Progenitor cell of endocrine pancreas (in vitro differentiated cells): ENCODE data around the gene RBM6. TPM values are rescaled to one million over a fixed set of nuclear protein-coding genes. Genes with fewer than 3 reads are reported as not detected.

Experiments
- DNase-seq: peaks from one replicate; pipeline ENCODE4 v3.0.0; 2021; ENCODE audit warnings: low spot score; ENCODE audit not compliant: unreplicated experiment
- H3K27ac Mint-ChIP-seq: 2 replicates; pipeline ENCODE4 v1.8.0; 2021; ENCODE audit warnings: mild to moderate bottlenecking, moderate library complexity, mixed read lengths
- H3K27me3 Mint-ChIP-seq: 2 replicates; pipeline ENCODE4 v1.8.0; 2021; ENCODE audit warnings: mixed read lengths
- H3K36me3 Mint-ChIP-seq: 2 replicates; pipeline ENCODE4 v1.8.0; 2022; ENCODE audit warnings: mixed read lengths; ENCODE audit not compliant: insufficient read depth
- H3K4me1 Mint-ChIP-seq: 2 replicates; pipeline ENCODE4 v1.8.0; 2021; ENCODE audit warnings: low read depth, mixed read lengths
- H3K4me3 Mint-ChIP-seq: 2 replicates; pipeline ENCODE4 v1.8.0; 2021; ENCODE audit warnings: low read depth, mild to moderate bottlenecking, moderate library complexity, mixed read lengths
- H3K9me3 Mint-ChIP-seq: 2 replicates; pipeline ENCODE4 v1.8.0; 2021; ENCODE audit warnings: low read depth, mixed read lengths
- total RNA-seq: library from RNA; stranded (reverse); gene quantifications from 2 replicates; pipeline ENCODE4 v1.2.1, GENCODE V29; 2021
- TF ChIP-seq, protein P1 (sequence below): fragments of 200-600 bp; sonication (generic); IDR thresholded peaks from one replicate; pipeline ENCODE4 v1.5.0; 2021; ENCODE audit warnings: antibody characterized with exemption, mild to moderate bottlenecking; ENCODE audit not compliant: unreplicated experiment

RBM6 gene
- total RNA-seq, 1 donor from 2014 or later, result 144 TPM

DNA sequence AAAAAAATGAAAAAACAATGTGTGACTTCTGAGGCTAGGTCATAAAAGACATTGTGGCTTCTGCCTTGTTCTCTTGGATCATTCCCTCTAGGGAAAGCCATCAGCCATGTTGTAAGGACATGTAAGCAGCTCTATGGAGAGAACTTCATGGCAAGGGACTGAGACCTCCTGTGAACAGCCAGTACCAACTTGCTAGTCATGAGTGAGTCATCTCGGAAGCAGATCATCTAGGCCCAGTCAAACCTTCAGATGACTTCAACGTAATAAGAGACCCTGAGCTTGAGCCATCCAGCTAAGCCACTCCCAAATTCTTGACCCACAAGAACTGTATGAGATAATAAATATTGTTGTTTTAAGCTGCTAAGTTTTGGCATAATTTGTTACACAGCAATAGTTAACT, 15.3 kb upstream of the RBM6 start:
- no peaks in the 10 kb centered on the region for H3K9me3 Mint-ChIP-seq

DNA sequence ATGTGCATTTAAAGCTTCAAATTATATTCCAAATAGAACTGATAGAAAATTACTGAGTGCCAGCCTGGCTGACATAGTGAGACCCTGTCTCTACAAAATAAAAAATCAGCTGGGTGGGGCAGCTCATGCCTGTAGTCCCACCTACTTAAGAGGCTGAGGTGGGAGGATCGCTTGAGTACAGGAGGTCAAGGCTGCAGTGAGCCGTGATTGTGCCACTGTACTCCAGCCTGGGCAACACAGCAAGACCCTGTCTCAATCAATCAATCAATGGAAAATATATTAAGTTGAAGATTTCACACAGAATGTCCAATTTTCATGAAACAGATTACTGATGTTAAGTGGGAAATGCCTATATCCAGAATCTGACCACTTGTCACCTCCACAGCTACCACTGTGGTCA, 14.5 kb upstream of the RBM6 start:
- Mint-ChIP-seq H3K27ac (no peak overlapping the region), H3K4me3 (no peak overlapping the region), H3K27me3 (no peaks in the 10 kb centered on the region), H3K9me3 (no peaks in the 10 kb centered on the region), H3K4me1 (peaks cover 8% of the 10 kb centered on the region), H3K36me3 (peaks cover 1% of the 10 kb centered on the region)
- TF ChIP-seq, protein P1, sequence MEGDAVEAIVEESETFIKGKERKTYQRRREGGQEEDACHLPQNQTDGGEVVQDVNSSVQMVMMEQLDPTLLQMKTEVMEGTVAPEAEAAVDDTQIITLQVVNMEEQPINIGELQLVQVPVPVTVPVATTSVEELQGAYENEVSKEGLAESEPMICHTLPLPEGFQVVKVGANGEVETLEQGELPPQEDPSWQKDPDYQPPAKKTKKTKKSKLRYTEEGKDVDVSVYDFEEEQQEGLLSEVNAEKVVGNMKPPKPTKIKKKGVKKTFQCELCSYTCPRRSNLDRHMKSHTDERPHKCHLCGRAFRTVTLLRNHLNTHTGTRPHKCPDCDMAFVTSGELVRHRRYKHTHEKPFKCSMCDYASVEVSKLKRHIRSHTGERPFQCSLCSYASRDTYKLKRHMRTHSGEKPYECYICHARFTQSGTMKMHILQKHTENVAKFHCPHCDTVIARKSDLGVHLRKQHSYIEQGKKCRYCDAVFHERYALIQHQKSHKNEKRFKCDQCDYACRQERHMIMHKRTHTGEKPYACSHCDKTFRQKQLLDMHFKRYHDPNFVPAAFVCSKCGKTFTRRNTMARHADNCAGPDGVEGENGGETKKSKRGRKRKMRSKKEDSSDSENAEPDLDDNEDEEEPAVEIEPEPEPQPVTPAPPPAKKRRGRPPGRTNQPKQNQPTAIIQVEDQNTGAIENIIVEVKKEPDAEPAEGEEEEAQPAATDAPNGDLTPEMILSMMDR, result no peak
- DNase-seq, result no peak

More for the DNA sequence above, 15.3 kb upstream of the RBM6 start:
- Mint-ChIP-seq H3K27me3 (no peaks in the 10 kb centered on the region), H3K4me3 (no peak overlapping the region), H3K4me1 (peaks cover 3% of the 10 kb centered on the region), H3K36me3 (peaks cover 1% of the 10 kb centered on the region), H3K27ac (no peak overlapping the region)
- no peak for DNase-seq
- TF ChIP-seq, protein P1, result no peak

DNA sequence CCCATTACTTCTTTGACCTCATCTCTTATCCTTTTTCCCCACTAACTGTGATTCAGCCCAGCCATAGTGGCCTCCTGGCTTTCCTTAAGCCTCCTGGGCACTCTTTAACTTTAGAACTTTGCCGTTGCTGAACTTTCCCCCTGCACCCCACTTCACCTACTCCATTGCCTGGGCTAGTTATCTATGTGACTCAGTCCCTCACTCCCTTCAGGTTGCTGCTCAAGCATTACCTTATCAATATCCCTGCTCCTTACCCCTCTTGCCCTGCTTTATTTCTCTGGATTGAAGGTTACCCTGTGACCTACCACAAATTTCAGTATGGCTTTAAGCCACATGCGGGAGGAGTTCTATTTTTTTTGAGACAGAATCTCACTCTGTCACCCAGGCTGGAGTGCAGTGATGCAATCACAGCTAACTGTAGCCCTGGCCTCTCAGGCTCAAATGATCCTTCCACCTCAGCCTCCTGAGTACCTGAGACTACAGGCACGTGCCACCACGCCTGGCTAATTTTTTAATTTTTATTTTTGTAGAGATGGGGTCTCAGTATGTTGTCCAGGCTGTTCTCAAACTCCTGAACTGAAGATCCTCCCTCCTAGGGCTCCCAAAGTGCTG, 13.7 kb upstream of the RBM6 start:
- H3K4me1 Mint-ChIP-seq, result peaks cover 14% of the 10 kb centered on the region
- peaks cover 1% of the 10 kb centered on the region for H3K36me3 Mint-ChIP-seq
- H3K27me3 Mint-ChIP-seq, result no peaks in the 10 kb centered on the region
- TF ChIP-seq, protein P1, result no peak
- H3K27ac Mint-ChIP-seq, result no peak overlapping the region
- no peak overlapping the region for H3K4me3 Mint-ChIP-seq
- no peaks in the 10 kb centered on the region for H3K9me3 Mint-ChIP-seq
- DNase-seq, result no peak

DNA sequence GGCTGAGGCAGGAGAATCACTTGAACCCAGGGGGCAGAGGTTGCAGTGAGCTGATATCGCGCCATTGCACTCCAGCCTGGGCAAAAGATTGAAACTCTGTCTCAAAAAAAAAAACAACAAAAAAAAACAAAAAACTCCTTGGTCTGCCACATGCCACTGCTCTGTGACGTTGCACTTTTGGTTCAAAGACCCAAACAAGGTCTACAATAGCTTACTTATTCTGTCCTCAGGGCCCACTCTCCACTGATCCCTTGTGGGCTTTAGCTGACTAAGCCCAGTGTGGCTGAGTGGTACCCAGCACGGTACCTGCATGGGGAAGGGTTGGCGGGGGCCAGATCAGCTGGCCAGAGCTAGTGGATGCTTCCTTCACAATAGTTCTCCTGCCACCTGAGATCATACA, 12.2 kb upstream of the RBM6 start:
- H3K9me3 Mint-ChIP-seq, result no peaks in the 10 kb centered on the region
- H3K4me3 Mint-ChIP-seq, result no peak overlapping the region
- TF ChIP-seq, protein P1, result no peak
- peaks cover 1% of the 10 kb centered on the region for H3K36me3 Mint-ChIP-seq
- no peak for DNase-seq
- no peak overlapping the region for H3K27ac Mint-ChIP-seq
- no peaks in the 10 kb centered on the region for H3K27me3 Mint-ChIP-seq
- peaks cover 15% of the 10 kb centered on the region for H3K4me1 Mint-ChIP-seq

DNA sequence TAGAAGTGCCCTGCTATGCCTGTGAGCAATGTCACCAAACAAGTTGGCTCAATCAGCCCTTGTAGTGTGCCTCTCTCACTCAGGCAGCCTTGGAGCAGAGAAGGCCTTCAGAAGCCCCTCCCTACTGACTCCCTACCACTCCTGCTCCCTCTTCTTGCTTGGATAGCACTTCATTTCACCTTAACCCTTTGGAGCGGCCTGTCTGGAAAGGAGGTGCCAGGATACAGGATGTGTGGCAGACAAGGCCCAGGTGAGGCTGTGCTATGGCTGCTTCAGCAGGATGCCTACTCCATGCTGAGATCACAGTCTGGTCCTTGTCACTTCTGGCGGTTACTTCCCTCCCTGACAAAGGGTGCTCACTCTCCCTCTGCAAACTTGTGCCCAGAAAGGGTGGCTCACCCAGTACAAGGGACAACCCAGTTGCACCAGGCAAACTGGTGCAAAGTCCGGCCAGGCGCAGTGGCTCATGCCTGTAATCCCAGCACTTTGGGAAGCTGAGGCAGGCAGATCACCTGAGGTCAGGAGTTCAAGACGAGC, 11.4 kb upstream of the RBM6 start:
- Mint-ChIP-seq H3K4me1 (peaks cover 15% of the 10 kb centered on the region), H3K27ac (peak overlapping the region; percentile 95), H3K27me3 (no peaks in the 10 kb centered on the region), H3K36me3 (peaks cover 1% of the 10 kb centered on the region), H3K9me3 (no peaks in the 10 kb centered on the region), H3K4me3 (peak overlapping the region; percentile 86)
- no peak for DNase-seq
- TF ChIP-seq, protein P1, result no peak
